RKO (cell line): ENCODE results near the gene SLC25A21.
"Not testable (repeated sequence)": the region's sequence is repeated elsewhere in the genome, so short reads cannot be mapped to it uniquely, and the experiment has no call there.

ENCODE experiments used
- DNase-seq: peaks from one replicate; pipeline ENCODE4 v3.0.0-alpha.2; 2016; ENCODE audit warnings: low spot score

SLC25A21 gene

DNA sequence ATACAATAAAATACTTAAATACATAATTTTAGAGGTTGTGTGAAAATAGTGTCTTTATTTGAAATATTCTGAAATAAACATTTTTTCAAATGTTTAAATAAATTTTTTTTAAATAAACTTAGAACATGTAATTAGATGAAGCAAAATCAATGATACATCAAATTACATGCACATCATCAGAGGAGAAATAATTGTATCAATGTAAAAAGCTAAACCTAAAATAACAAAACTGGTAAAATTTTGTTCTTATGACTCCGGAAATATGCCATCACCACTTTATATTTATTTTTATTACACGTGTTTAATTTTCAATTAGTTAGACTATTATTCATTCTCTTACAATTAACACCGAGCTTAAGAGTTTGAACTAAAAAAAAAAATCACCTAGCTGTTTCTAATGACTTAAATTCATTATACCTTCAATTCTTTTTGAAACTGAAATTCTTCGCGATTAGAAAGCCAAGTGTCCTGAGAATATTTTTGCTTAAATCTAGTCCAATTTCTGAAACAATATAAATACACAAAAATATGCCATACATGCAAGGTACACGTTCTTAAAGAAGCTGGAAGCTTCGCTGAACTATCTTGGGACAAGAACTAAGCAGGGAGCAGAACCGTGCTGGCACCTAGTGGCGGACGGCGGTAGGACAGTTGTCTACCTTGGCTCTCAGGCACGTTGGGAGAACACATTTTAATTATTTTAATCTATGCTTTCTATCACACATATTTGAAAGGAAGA is 230.5 kb downstream of the SLC25A21 start:
- DNase-seq: peak; percentile 77

DNA sequence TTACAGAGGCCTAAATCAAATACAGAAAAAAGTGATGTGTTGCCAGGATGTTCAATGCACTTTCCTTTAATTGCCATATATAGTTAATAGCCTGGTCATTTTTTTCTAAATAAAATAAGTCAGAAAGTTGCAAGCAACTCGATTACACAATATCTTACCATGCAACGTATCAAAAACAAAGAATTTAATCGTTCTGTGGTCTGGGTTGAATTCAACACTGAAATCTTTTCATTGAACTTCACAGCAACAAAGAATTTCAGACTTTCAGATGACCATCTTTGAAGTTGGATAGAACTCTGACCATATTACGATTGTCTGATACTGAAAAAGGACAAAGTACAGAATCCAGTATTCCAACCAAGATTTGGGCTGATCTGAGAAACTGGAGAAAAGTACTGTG is 231.9 kb downstream of the SLC25A21 start:
- DNase-seq: no peak

DNA sequence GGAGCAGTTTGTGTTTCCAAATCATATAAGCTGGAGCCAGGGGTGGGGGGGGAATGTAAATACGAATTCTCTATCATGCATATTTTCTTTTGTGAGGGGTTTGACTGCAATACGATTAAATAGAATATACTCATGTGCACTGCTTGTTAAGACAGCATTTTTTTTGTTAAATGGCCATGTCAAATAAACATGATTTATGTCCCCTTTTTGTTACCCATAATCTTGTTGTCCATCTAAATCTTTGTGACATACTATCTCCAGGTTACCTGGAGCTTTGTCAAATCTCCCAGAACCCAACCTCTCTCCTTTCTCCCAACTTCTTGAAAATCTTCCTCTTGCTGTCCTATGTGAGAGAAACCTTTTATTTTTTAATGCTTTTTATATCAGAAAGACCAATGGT is 233.1 kb downstream of the SLC25A21 start:
- DNase-seq: no peak

GRCh38 chr14:36938678-36939077 is 233.7 kb downstream of the SLC25A21 start:
- no peak for DNase-seq

GRCh38 chr14:36935976-36936678 is 236.3 kb downstream of the SLC25A21 start:
- no peak for DNase-seq

DNA sequence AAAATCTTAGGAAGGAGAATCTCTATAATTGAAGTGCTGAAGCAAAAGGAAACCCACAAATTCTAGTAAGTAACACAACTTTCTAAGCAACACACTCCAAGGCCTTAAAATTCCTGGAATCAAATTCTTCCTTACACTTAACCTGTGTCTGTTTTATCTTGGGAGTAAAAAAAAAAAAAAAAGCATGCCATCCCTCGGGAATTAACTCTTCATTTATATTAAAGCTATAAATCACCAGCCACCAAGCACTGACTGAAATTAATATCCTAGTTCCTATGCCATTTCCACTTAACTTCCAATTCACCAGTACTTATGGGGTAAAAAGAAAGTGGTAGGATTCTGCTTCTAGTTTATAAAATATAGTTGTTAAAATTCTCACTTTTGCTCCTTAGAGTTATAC is 238.1 kb downstream of the SLC25A21 start:
- no peak for DNase-seq

DNA sequence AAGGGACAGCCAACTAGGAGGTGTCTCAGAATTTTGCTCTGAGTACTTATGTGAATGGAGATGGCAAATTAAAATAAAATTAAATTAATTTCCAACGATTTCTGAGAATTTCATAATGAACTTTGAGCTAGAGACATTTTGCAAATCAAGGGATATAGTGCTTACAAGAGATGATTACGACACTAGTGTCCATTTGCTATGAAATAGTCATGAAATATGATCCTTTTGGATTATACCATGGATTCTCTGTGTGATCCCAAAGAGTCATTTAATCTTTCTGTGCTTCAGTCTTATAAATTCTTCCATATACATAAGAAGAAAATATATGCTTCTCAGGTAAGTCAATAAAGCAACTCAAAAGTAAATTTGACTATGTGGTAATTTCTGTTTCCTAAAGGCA is 240.6 kb downstream of the SLC25A21 start:
- no peak for DNase-seq

GRCh38 chr14:36928432-36928831 is 244.0 kb downstream of the SLC25A21 start:
- DNase-seq: no peak

DNA sequence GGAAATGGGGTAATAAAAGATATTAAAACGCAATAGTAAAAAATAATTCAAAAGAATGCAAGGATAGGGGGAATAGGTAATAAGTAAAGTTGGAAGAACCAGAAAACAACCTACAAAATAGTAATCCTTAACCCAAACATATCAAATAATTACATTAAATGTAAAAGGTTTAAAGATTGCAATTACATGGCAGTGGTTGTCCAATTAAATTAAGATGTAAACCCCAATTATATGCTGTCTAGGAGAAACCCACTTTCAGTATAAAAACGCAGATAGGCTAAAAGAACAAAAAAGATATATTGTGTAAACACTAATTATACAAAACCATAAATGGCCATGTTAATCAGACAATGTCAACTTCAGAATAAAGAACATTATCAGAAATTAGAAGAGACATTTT is 247.3 kb downstream of the SLC25A21 start:
- no peak for DNase-seq

- DNase-seq: no peak
Measured at GRCh38 chr14:36916668-36917067, 255.7 kb downstream of the SLC25A21 start.

- DNase-seq: no peak
Measured at GRCh38 chr14:36915081-36915480, 257.3 kb downstream of the SLC25A21 start.

DNA sequence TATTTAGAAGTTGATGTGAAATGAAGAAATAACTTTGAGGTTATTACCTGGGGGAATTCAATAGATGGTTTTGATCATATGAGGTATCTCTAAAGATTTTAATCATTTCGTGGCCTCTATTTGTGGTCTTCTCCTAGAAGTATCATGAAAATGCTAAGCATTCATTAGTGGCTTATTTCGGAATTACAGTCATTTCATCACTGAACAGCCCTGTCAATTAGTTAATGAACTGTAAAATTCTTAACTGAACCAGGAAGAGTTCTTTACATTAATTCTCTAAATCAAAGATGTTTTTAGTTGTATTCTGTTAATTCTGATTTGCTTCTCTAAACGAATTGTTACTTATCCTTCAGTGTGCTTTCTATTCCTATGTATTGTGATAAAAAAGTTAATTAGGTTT is 261.8 kb downstream of the SLC25A21 start:
- DNase-seq: no peak

- no peak for DNase-seq
Measured at GRCh38 chr14:36905272-36905888, 267.0 kb downstream of the SLC25A21 start.

GRCh38 chr14:36901861-36902260 is 270.5 kb downstream of the SLC25A21 start:
- DNase-seq: peak; percentile 32

- no peak for DNase-seq
Measured at GRCh38 chr14:36900846-36901245, 271.6 kb downstream of the SLC25A21 start.

DNA sequence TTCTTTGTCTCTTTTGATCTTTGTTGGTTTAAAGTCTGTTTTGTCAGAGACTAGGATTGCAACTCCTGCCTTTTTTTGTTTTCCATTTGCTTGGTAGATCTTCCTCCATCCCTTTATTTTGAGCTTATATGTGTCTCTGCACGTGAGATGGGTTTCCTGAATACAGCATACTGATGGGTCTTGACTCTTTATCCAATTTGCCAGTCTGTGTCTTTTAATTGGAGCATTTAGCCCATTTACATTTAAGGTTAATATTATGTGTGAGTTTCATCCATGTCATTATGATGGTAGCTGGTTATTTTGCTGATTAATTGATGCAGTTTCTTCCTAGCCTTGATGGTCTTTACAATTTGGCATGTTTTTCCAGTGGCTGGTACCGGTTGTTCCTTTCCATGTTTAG is 276.1 kb downstream of the SLC25A21 start:
- not testable (repeated sequence) for DNase-seq

DNA sequence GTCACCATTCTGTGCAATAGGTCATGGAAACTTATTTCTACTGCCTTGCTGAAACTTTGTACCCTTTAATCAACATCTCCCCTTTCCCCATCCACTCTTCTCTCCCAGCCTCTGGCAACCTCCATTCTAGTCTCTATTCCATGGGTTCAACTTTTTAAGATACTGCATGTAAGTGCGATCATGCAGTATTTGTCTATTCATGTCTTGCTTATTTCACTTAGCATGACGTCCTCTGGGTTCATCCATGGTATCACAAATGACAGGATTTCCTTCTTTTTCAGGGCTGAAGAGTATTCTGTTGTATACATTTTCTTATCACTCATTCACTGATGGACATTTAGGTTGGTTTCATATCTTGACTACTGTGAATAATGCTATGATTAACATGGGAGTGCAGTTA is 288.4 kb downstream of the SLC25A21 start:
- no peak for DNase-seq

DNA sequence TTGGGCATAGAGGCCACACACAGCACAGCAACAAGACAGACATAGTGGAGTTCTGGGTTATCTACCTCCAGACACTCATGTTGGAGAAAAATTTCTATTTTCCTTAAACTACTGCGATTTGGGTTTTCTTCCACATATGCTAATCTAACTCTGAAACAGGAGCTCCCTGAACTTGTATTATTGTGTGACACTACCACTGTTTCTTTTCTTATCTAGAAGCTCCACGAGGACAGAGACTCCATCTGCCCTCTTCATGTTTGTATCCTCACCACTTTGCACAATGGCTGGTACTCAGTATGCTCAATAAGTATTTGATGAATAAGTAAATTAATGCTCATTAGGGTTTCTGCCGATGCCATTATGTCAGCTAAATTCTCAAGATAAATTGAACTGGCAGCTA is 292.1 kb downstream of the SLC25A21 start:
- no peak for DNase-seq

- no peak for DNase-seq
Measured at GRCh38 chr14:36879558-36879957, 292.8 kb downstream of the SLC25A21 start.

DNA sequence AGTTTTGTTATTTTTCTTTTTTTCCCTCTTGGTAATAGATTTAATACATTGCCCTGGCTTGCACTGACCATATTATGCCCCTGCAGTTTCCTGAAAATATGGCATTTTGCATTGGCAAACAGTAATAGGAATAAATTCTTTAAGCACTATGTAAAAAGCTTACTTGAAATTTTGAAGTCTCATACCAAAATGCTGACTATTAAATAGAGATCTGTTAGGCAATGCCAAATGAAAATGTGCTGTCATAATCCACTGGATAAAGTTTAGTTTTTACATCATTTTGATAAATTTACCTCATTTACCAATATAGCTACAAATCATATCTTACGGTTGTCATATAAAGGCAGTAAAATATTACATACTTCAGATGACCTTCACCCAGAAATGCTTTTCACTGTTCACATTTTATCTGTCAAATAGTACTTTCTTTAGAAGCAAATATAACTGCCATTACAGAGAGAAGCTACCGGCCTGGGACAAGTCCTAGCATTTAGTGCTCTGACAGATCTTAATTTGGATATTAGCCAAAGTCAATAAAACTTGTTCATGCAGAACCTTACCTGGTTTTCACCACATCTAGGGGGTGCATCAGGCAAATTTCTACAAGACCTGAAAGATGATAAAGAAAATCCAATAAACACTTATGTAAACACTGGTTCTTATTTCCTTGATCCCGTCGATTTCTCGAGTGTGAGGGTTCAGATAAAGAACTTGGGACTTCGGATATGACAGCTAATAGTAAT is 297.8 kb downstream of the SLC25A21 start:
- DNase-seq: no peak

DNA sequence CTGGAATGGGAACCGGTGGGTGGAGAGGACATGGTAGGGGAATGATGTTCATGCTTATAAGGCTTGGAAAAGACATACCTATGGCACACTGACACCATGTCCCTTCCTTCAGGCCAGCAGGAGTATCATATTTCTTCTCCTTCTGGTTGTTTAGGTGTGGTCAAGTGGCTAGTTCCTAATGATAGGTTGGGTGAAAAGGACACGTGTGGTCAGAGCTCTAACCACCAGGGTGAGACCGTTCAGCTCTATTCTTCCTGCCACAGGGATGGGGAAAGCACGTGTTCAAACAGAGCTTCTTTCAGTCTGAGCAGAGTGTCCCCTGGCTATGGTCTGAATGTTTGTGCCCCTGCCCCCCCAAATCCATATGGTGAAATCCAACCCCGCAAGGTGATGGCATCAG is 301.6 kb downstream of the SLC25A21 start:
- DNase-seq: no peak

- DNase-seq: no peak
Measured at GRCh38 chr14:36869125-36869524, 303.3 kb downstream of the SLC25A21 start.

GRCh38 chr14:36866867-36867266 is 305.5 kb downstream of the SLC25A21 start:
- no peak for DNase-seq
